K562 (cell line): ENCODE data around the gene IGSF3. TPM values are rescaled to one million over a fixed set of nuclear protein-coding genes. Genes with fewer than 3 reads are reported as not detected.

Experiments
- CBFB ChIP-seq: sonication (generic); formaldehyde crosslinking; IDR thresholded peaks from 2 replicates; pipeline ENCODE4 v1.4.0; 2020; ENCODE audit warnings: mild to moderate bottlenecking, missing genetic modification reagents
- CEBPB ChIP-seq: fragments of 450-650 bp; IDR thresholded peaks from 2 replicates; pipeline ENCODE4 v1.6.1; 2016; ENCODE audit warnings: missing genetic modification characterization, missing compliant biosample characterization
- HCFC1 ChIP-seq: IDR thresholded peaks from 2 replicates; pipeline ENCODE4 v1.6.1; 2012; ENCODE audit warnings: low read depth, low read length, improper control_type of control experiment
- KHSRP ChIP-seq: fragments of 450-650 bp; IDR thresholded peaks from 2 replicates; pipeline ENCODE4 v1.6.1; 2017
- MCM7 ChIP-seq, 2 experiments: fragments of 450-650 bp; IDR thresholded peaks; 2 replicates each; pipeline ENCODE4 v1.6.1; 2016 to 2018
- MYNN ChIP-seq, 2 experiments: sonication (generic); formaldehyde crosslinking in 1 of 2; IDR thresholded peaks; 2 replicates each; pipeline versions ENCODE4 v1.5.0 to v1.6.1; 2016 to 2020; ENCODE audit warnings: antibody characterized with exemption in 1 of 2, missing genetic modification reagents in 1 of 2
- PTRF ChIP-seq: fragments of 450-650 bp; IDR thresholded peaks from 2 replicates; pipeline ENCODE4 v1.6.1; 2016; ENCODE audit warnings: mild to moderate bottlenecking, missing genetic modification characterization, missing compliant biosample characterization
- RBM25 ChIP-seq: fragments of 200-400 bp; formaldehyde crosslinking; IDR thresholded peaks from 2 replicates; pipeline ENCODE4 v1.6.1; 2018; ENCODE audit warnings: low read length, low read depth, moderate library complexity; ENCODE audit not compliant: severe bottlenecking
- SMAD1 ChIP-seq: fragments of 150-350 bp; IDR thresholded peaks from 2 replicates; pipeline ENCODE4 v1.6.1; 2014; ENCODE audit warnings: low read length, low read depth; ENCODE audit not compliant: partially characterized antibody
- SMAD4 ChIP-seq: fragments of 250-450 bp; sonication (Bioruptor Pico); conservative IDR thresholded peaks from 2 replicates; pipeline ENCODE4 v1.8.0; 2021; ENCODE audit warnings: inconsistent platforms, mild to moderate bottlenecking, moderate library complexity
- SUPT5H ChIP-seq: fragments of 450-650 bp; IDR thresholded peaks from 2 replicates; pipeline ENCODE4 v1.6.1; 2016
- TFAM ChIP-seq: fragments of 250-450 bp; sonication (Bioruptor Pico); conservative IDR thresholded peaks from 2 replicates; pipeline ENCODE4 v1.5.0; 2021; ENCODE audit warnings: mild to moderate bottlenecking, moderate library complexity
- ZNF175 ChIP-seq: fragments of 200-800 bp; sonication (Bioruptor generic); IDR thresholded peaks from 2 replicates; pipeline ENCODE4 v1.6.1; 2016; ENCODE audit warnings: low read depth, mild to moderate bottlenecking, missing genetic modification characterization, missing compliant biosample characterization
- ZNF76 ChIP-seq: fragments of 250-450 bp; sonication (Bioruptor Pico); IDR thresholded peaks from 2 replicates; pipeline ENCODE4 v1.4.0; 2020; ENCODE audit warnings: mild to moderate bottlenecking, moderate library complexity, borderline replicate concordance
- ZSCAN32 ChIP-seq: fragments of 450-650 bp; formaldehyde crosslinking; IDR thresholded peaks from 2 replicates; pipeline ENCODE4 v1.4.0; 2020; ENCODE audit warnings: mild to moderate bottlenecking, moderate library complexity
- polyA plus RNA-seq, 8 experiments: library from polyadenylated mRNA; depleted of rRNA in 4 of 8; stranded (reverse) in 5 of 8; unstranded in 3 of 8; fragments of >200 nt; fragmentation: Nextera tagmentation in 2 of 8; fragmentation: Illumina TruSeq in 1 of 8; extraction: Ambion mirVana in 2 of 8; extraction: Trizol in 1 of 8; gene quantifications; 2 replicates each; pipeline versions ENCODE4 v1.2.1 to v1.2.3, GENCODE V29; 2011 to 2014; ENCODE audit warnings: inconsistent platforms in 1 of 8, missing spikeins in 1 of 8
- total RNA-seq, 7 experiments: library from RNA; depleted of rRNA in 6 of 7; stranded (reverse); fragments of >200 nt in 6 of 7; fragmentation: Illumina TruSeq in 2 of 7; extraction: Trizol in 2 of 7; gene quantifications; 2 replicates each; pipeline versions ENCODE4 v1.2.1 to v1.2.3, GENCODE V29; 2011 to 2021; ENCODE audit warnings: low replicate concordance in 1 of 7
- TF ChIP-seq, protein P1 (sequence below): IDR thresholded peaks from 2 replicates; pipeline ENCODE4 v1.6.1; 2016; ENCODE audit warnings: missing genetic modification characterization, missing compliant biosample characterization
- TF ChIP-seq, protein P2 (sequence below), 3 experiments: fragments of 200-800 bp in 1 of 3; sonication (Bioruptor generic) in 1 of 3; sonication (generic) in 1 of 3; formaldehyde crosslinking in 1 of 3; IDR thresholded peaks; 2 replicates each; pipeline versions ENCODE4 v1.6.1 to v1.8.0; 2016 to 2022; ENCODE audit warnings: mild to moderate bottlenecking in 2 of 3, missing compliant biosample characterization in 2 of 3, missing genetic modification characterization in 2 of 3, missing genetic modification reagents in 1 of 3
- TF ChIP-seq, protein P3 (sequence below): fragments of 250-450 bp; sonication (Bioruptor Pico); IDR thresholded peaks from 2 replicates; pipeline ENCODE4 v1.8.0; 2021; ENCODE audit warnings: mild to moderate bottlenecking, moderate library complexity
- TF ChIP-seq, protein P4 (sequence below): sonication (generic); formaldehyde crosslinking; IDR thresholded peaks from 2 replicates; pipeline ENCODE4 v1.8.0; 2022; ENCODE audit warnings: mild to moderate bottlenecking, missing genetic modification reagents
- TF ChIP-seq, protein P5 (sequence below): fragments of 450-650 bp; formaldehyde crosslinking; IDR thresholded peaks from 2 replicates; pipeline ENCODE4 v1.4.0; 2020; ENCODE audit warnings: mild to moderate bottlenecking, moderate library complexity

The IGSF3 gene
- total and polyA plus RNA-seq, 9 of the 15 experiments (the other 6 are each of a cell fraction or from before 2014, with no cell fraction given), result 1.1 to 15.0 (median 8.3) TPM

DNA sequence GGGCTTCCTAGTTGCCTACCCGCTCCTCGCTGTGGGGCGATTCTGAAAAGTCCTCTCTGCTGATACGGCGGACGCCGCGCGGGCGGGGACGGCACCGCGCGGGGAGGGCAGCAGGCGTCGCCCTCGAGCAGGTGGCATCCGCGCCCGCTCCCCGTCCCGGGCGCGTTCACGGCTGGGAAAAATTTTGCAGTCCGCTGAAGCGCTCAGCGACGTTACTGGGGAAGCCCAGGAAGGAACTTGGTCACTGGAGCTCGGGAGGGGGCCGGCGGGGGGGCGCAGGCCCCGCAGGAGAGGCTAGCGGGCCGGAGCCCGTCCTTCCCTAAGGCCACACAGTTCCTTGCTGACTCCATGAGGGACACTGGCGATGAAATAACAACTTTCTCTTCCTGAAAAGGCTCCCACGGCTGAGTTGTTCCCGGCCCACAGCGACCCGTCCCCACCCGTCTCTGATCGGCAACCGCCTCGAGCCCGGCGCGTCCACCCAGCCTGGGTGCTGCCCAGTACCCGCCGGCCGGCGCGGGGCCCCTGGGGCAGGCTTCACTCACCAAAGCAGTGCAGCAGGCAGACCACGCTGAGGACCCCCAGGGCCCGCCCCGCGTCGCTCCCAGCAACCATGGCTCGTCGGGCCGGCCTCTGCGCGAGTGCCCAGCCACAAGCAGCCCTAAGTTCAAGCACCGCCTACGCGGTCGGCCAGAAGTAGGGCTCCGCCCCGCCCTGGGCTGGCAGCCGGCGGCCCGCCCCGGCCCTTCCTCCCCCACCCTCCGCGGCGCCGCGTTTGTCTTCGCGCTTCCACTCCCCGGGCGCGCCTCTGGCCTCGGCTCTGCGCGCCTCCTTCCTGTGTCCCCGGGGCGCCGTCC is 96.9 kb downstream of the IGSF3 start, which contains the start of gene CD58 (continued):
- TF ChIP-seq, protein P1, sequence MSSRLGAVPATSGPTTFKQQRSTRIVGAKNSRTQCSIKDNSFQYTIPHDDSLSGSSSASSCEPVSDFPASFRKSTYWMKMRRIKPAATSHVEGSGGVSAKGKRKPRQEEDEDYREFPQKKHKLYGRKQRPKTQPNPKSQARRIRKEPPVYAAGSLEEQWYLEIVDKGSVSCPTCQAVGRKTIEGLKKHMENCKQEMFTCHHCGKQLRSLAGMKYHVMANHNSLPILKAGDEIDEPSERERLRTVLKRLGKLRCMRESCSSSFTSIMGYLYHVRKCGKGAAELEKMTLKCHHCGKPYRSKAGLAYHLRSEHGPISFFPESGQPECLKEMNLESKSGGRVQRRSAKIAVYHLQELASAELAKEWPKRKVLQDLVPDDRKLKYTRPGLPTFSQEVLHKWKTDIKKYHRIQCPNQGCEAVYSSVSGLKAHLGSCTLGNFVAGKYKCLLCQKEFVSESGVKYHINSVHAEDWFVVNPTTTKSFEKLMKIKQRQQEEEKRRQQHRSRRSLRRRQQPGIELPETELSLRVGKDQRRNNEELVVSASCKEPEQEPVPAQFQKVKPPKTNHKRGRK (tag), result no peak
- TF ChIP-seq SUPT5H (peak; percentile 90), ZSCAN32 (peak; percentile 4; the same call in 1 of the 2 replicates), MYNN (IDR thresholded peaks at IDR 0.05) (peak; percentile 9; the same call in 1 of the 2 replicates), MYNN (CRISPR knock-in tag; IDR thresholded peaks at IDR 0.05) (no peak), SMAD4 (CRISPR knock-in tag) (peak; percentile 77; the same call in 1 of the 2 replicates), CEBPB (tag) (no peak), PTRF (tag) (no peak), CBFB (CRISPR knock-in tag) (no peak), SMAD1 (peak; percentile 32), TFAM (no peak), RBM25 (no peak), ZNF175 (no peak), KHSRP (no peak), MCM7 (IDR thresholded peaks at IDR 0.05) (no peak), HCFC1 (peak; percentile 43), ZNF76 (peak; percentile 17; the same call in 1 of the 2 replicates)
- TF ChIP-seq, protein P2, sequence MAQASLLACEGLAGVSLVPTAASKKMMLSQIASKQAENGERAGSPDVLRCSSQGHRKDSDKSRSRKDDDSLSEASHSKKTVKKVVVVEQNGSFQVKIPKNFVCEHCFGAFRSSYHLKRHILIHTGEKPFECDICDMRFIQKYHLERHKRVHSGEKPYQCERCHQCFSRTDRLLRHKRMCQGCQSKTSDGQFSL (CRISPR knock-in tag; IDR thresholded peaks at IDR 0.05), result peak; percentile 16; the same call in 1 of the 2 replicates
- TF ChIP-seq, protein P2 (tag; IDR thresholded peaks at IDR 0.05), result peak in 1 of 2 experiments; percentile 30; a peak in 1 of 4 replicates
- TF ChIP-seq, protein P3, sequence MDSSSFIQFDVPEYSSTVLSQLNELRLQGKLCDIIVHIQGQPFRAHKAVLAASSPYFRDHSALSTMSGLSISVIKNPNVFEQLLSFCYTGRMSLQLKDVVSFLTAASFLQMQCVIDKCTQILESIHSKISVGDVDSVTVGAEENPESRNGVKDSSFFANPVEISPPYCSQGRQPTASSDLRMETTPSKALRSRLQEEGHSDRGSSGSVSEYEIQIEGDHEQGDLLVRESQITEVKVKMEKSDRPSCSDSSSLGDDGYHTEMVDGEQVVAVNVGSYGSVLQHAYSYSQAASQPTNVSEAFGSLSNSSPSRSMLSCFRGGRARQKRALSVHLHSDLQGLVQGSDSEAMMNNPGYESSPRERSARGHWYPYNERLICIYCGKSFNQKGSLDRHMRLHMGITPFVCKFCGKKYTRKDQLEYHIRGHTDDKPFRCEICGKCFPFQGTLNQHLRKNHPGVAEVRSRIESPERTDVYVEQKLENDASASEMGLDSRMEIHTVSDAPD (CRISPR knock-in tag), result no peak
- TF ChIP-seq, protein P4, sequence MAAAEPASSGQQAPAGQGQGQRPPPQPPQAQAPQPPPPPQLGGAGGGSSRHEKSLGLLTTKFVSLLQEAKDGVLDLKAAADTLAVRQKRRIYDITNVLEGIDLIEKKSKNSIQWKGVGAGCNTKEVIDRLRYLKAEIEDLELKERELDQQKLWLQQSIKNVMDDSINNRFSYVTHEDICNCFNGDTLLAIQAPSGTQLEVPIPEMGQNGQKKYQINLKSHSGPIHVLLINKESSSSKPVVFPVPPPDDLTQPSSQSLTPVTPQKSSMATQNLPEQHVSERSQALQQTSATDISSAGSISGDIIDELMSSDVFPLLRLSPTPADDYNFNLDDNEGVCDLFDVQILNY, result 0 out of 2 replicates have a peak, but pooled peaks have one; percentile 67
- TF ChIP-seq, protein P5, sequence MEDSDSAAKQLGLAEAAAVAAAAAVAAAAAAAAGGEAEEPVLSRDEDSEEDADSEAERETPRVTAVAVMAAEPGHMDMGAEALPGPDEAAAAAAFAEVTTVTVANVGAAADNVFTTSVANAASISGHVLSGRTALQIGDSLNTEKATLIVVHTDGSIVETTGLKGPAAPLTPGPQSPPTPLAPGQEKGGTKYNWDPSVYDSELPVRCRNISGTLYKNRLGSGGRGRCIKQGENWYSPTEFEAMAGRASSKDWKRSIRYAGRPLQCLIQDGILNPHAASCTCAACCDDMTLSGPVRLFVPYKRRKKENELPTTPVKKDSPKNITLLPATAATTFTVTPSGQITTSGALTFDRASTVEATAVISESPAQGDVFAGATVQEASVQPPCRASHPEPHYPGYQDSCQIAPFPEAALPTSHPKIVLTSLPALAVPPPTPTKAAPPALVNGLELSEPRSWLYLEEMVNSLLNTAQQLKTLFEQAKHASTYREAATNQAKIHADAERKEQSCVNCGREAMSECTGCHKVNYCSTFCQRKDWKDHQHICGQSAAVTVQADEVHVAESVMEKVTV (CRISPR knock-in tag), result peak; percentile 28; the same call in 1 of the 2 replicates
